CD14-positive monocyte (primary cell): Measurements from ENCODE around the gene TRAF1. TPM values are rescaled to one million over a fixed set of nuclear protein-coding genes. Genes with fewer than 3 reads are reported as not detected.
A peak's percentile ranks its signal among the peaks of the same experiment; 100 is the strongest.

Experiments
- DNase-seq, 3 donors: peaks; one replicate each; pipeline ENCODE4 v3.0.0-alpha.2; 2011 to 2022
- H2AFZ ChIP-seq: 2 replicates; pipeline ENCODE4 v1.6.0; 2012; ENCODE audit warnings: mild to moderate bottlenecking, low read depth, low read length, inconsistent platforms; ENCODE audit not compliant: insufficient read depth, poor library complexity, severe bottlenecking
- H3K27ac ChIP-seq, 2 donors: 1 replicate in 1 of 2; 2 replicates in 1 of 2; pipeline ENCODE4 v1.5.1; 2012 to 2013; ENCODE audit warnings: low read length in 2 of 2, control low read depth in 1 of 2, inconsistent platforms in 1 of 2, low read depth in 1 of 2, mild to moderate bottlenecking in 1 of 2
- H3K27me3 ChIP-seq, 2 donors: one replicate each; pipeline versions ENCODE4 v1.6.0 to v1.6.1; 2011 to 2013; ENCODE audit warnings: low read length in 2 of 2; ENCODE audit not compliant: control insufficient read depth in 2 of 2, insufficient read depth in 2 of 2
- H3K36me3 ChIP-seq, 2 donors: replicated peaks in 1 of 2; 1 replicate in 1 of 2; 2 replicates in 1 of 2; pipeline versions ENCODE4 v1.5.1 to v1.6.1; 2012 to 2013; ENCODE audit warnings: low read length in 2 of 2, control low read depth in 1 of 2, inconsistent platforms in 1 of 2, mild to moderate bottlenecking in 1 of 2; ENCODE audit not compliant: insufficient read depth in 2 of 2, control insufficient read depth in 1 of 2
- H3K4me1 ChIP-seq, 2 donors: 1 replicate in 1 of 2; 2 replicates in 1 of 2; pipeline versions ENCODE4 v1.5.1 to v1.6.1; 2012 to 2013; ENCODE audit warnings: low read length in 2 of 2, control low read depth in 1 of 2, inconsistent platforms in 1 of 2, mild to moderate bottlenecking in 1 of 2, moderate library complexity in 1 of 2; ENCODE audit not compliant: insufficient read depth in 2 of 2, control insufficient read depth in 1 of 2
- H3K4me2 ChIP-seq: replicated peaks from 2 replicates; pipeline ENCODE3; 2012; ENCODE audit warnings: low read length, moderate library complexity, mild to moderate bottlenecking; ENCODE audit not compliant: poor library complexity, severe bottlenecking; ENCODE audit errors: extremely low read depth
- H3K4me3 ChIP-seq, 3 experiments: fragments of 200-600 bp in 1 of 3; sonication (generic) in 1 of 3; replicated peaks in 1 of 3; 1 replicate in 2 of 3; 2 replicates in 1 of 3; pipeline ENCODE4 v1.5.1; 2011 to 2013; ENCODE audit warnings: low read length in 3 of 3, mild to moderate bottlenecking in 3 of 3, control low read depth in 2 of 3, low read depth in 2 of 3, inconsistent platforms in 1 of 3, moderate library complexity in 1 of 3
- H3K79me2 ChIP-seq: 2 replicates; pipeline ENCODE4 v1.6.0; 2012; ENCODE audit warnings: mild to moderate bottlenecking, control low read depth, inconsistent platforms, low read length, moderate library complexity; ENCODE audit not compliant: insufficient read depth
- H3K9ac ChIP-seq: 2 replicates; pipeline ENCODE4 v1.6.0; 2017; ENCODE audit warnings: low read length, mild to moderate bottlenecking; ENCODE audit not compliant: insufficient read depth, poor library complexity, severe bottlenecking
- H3K9me3 ChIP-seq, 2 donors: replicated peaks in 1 of 2; 1 replicate in 1 of 2; 2 replicates in 1 of 2; pipeline versions ENCODE4 v1.5.1 to v1.6.1; 2012 to 2013; ENCODE audit warnings: low read length in 2 of 2, control low read depth in 1 of 2; ENCODE audit not compliant: control insufficient read depth in 1 of 2, insufficient read depth in 1 of 2
- H4K20me1 ChIP-seq: 2 replicates; pipeline ENCODE4 v1.6.0; 2012; ENCODE audit warnings: mild to moderate bottlenecking, low read length, control low read depth, moderate library complexity; ENCODE audit not compliant: insufficient read depth
- H3K27ac Mint-ChIP-seq, 7 donors: one replicate each; pipeline ENCODE4 v1.8.0; 2020; ENCODE audit warnings: mild to moderate bottlenecking in 7 of 7, mixed read lengths in 7 of 7, moderate library complexity in 6 of 7, inconsistent platforms in 2 of 7
- H3K27me3 Mint-ChIP-seq, 3 donors: one replicate each; pipeline ENCODE4 v1.8.0; 2021 to 2022; ENCODE audit warnings: low read depth in 3 of 3, mild to moderate bottlenecking in 3 of 3, mixed read lengths in 3 of 3, moderate library complexity in 3 of 3, inconsistent platforms in 1 of 3
- H3K36me3 Mint-ChIP-seq, 2 donors: one replicate each; pipeline ENCODE4 v1.8.0; 2020; ENCODE audit warnings: mixed read lengths in 2 of 2, inconsistent platforms in 1 of 2, mild to moderate bottlenecking in 1 of 2
- H3K4me1 Mint-ChIP-seq: one replicate; pipeline ENCODE4 v1.8.0; 2020; ENCODE audit warnings: mild to moderate bottlenecking, mixed read lengths
- H3K4me3 Mint-ChIP-seq, 2 donors: one replicate each; pipeline ENCODE4 v1.8.0; 2020; ENCODE audit warnings: mild to moderate bottlenecking in 2 of 2, mixed read lengths in 2 of 2, moderate library complexity in 1 of 2
- H3K9me3 Mint-ChIP-seq, 7 donors: one replicate each; pipeline ENCODE4 v1.8.0; 2020 to 2022; ENCODE audit warnings: mixed read lengths in 7 of 7, mild to moderate bottlenecking in 6 of 7, moderate library complexity in 6 of 7, inconsistent platforms in 2 of 7
- CTCF ChIP-seq: fragments of 200-600 bp; IDR thresholded peaks from one replicate; pipeline ENCODE4 v1.8.0; 2022; ENCODE audit warnings: antibody characterized with exemption, mild to moderate bottlenecking
- WGBS: methylation state at CpG from one replicate; pipeline ENCODE4 v1.1.5; 2013; ENCODE audit warnings: missing lambda C conversion rate; ENCODE audit not compliant: insufficient coverage; 5-methylcytosine and 5-hydroxymethylcytosine counted together
- intact Hi-C, 2 donors: fragments of 100-400 bp; cut with micrococcal nuclease; formaldehyde crosslinking; loops; one replicate each; pipeline versions ENCODE4 v1.15.0 to v1.15.1; 2023
- polyA plus RNA-seq, 3 donors: library from polyadenylated mRNA; depleted of rRNA in 1 of 3; unstranded in 2 of 3; stranded (reverse) in 1 of 3; fragments of 300-500 nt in 2 of 3; fragments of >200 nt in 1 of 3; fragmentation: Illumina TruSeq in 2 of 3; gene quantifications; 1 replicate in 2 of 3; 2 replicates in 1 of 3; pipeline ENCODE4 v1.2.3, GENCODE V29; 2012 to 2021

TRAF1 gene
- polyA plus RNA-seq, 3 donors: 0.15 to 22.8 (median 0.74) TPM

- H3K4me3 Mint-ChIP-seq: no peak overlapping the region
- no peak overlapping the region for H3K27ac ChIP-seq
- H3K36me3 ChIP-seq: no peaks in the 10 kb centered on the region
- H3K9me3 Mint-ChIP-seq: peaks cover 0 to 6% (median 2%) of the 10 kb centered on the region in 7 donors
- TF ChIP-seq CTCF: no peak
- no peak overlapping the region for H3K4me2 ChIP-seq
- H3K9ac ChIP-seq: no peak overlapping the region
- no peaks in the 10 kb centered on the region for H3K27me3 Mint-ChIP-seq
- H3K4me1 ChIP-seq: no peaks in the 10 kb centered on the region
- H3K79me2 ChIP-seq: no peaks in the 10 kb centered on the region
- intact Hi-C loops: no loop called here
- peaks cover 5% of the 10 kb centered on the region for H3K4me1 Mint-ChIP-seq
- H3K9me3 ChIP-seq: no peaks in the 10 kb centered on the region
- H2AFZ ChIP-seq: no peak overlapping the region
- no peak for DNase-seq
- WGBS: no CpG with 5 or more reads among the region's 4 CpGs
- H3K27ac Mint-ChIP-seq: no peak overlapping the region
- H3K4me3 ChIP-seq: no peak overlapping the region
- no peaks in the 10 kb centered on the region for H4K20me1 ChIP-seq
- H3K36me3 Mint-ChIP-seq: peaks cover 13 to 21% of the 10 kb centered on the region in 2 donors
- no peaks in the 10 kb centered on the region for H3K27me3 ChIP-seq
Measured at GRCh38 chr9:120917929-120918762, 8.4 kb downstream of the TRAF1 start.

GRCh38 chr9:120916991-120917880, 9.4 kb downstream of the TRAF1 start:
- H3K9ac ChIP-seq: no peak overlapping the region
- H2AFZ ChIP-seq: no peak overlapping the region
- no peak overlapping the region for H3K4me3 ChIP-seq
- intact Hi-C loops: no loop called here
- Mint-ChIP-seq H3K36me3 (peaks cover 9 to 28% of the 10 kb centered on the region in 2 donors), H3K4me3 (no peak overlapping the region), H3K4me1 (peaks cover 5% of the 10 kb centered on the region), H3K9me3 (peaks cover 0 to 6% (median 2%) of the 10 kb centered on the region in 7 donors), H3K27me3 (no peaks in the 10 kb centered on the region), H3K27ac (peak overlapping the region in 1 of 7 donors; percentile 42)
- no peak for DNase-seq
- H3K9me3 ChIP-seq: no peaks in the 10 kb centered on the region
- no peaks in the 10 kb centered on the region for H4K20me1 ChIP-seq
- H3K79me2 ChIP-seq: no peaks in the 10 kb centered on the region
- H3K27ac ChIP-seq: no peak overlapping the region
- H3K36me3 ChIP-seq: no peaks in the 10 kb centered on the region
- whole genome bisulfite sequencing: 96% methylated on average over 6 of the region's 8 CpGs
- H3K4me1 ChIP-seq: no peaks in the 10 kb centered on the region
- no peaks in the 10 kb centered on the region for H3K27me3 ChIP-seq
- TF ChIP-seq CTCF: no peak
- no peak overlapping the region for H3K4me2 ChIP-seq
